Fibroblast of pulmonary artery (primary cell): ENCODE results near the gene C3orf70.

Experiments used
- DNase-seq: peaks from one replicate; pipeline ENCODE4 v3.0.0-alpha.2; 2010; ENCODE audit warnings: low read depth
- H3K4me3 ChIP-seq: replicated peaks from 2 replicates; pipeline ENCODE4 v1.5.1; 2011; ENCODE audit warnings: low read depth, mild to moderate bottlenecking, control low read depth, low read length, moderate library complexity
- TF ChIP-seq, protein P1 (sequence below): IDR thresholded peaks from 2 replicates; pipeline ENCODE4 v1.5.1; 2011; ENCODE audit warnings: mild to moderate bottlenecking, control low read depth, low read length, inconsistent platforms; ENCODE audit errors: missing control alignments

The C3orf70 gene

DNA sequence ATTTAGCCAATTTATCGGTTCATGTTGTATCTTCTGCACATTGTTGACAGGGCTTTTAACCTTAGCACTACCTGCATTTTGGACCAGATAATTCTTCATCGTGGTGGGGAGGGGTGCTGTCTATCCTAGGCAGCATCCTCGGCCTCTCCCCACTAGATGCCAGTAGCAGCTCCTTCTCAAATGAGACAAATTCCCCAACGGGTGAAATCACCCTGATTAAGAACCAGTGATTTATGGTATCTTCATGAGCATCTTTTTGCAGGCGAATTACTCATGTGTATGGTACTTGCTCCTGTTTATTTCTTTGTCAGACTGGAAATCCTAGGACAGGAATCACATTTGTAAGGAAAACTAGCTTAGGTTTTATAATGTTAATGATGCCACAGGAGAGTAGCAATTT, 68.0 kb downstream of the C3orf70 start:
- TF ChIP-seq, protein P1, sequence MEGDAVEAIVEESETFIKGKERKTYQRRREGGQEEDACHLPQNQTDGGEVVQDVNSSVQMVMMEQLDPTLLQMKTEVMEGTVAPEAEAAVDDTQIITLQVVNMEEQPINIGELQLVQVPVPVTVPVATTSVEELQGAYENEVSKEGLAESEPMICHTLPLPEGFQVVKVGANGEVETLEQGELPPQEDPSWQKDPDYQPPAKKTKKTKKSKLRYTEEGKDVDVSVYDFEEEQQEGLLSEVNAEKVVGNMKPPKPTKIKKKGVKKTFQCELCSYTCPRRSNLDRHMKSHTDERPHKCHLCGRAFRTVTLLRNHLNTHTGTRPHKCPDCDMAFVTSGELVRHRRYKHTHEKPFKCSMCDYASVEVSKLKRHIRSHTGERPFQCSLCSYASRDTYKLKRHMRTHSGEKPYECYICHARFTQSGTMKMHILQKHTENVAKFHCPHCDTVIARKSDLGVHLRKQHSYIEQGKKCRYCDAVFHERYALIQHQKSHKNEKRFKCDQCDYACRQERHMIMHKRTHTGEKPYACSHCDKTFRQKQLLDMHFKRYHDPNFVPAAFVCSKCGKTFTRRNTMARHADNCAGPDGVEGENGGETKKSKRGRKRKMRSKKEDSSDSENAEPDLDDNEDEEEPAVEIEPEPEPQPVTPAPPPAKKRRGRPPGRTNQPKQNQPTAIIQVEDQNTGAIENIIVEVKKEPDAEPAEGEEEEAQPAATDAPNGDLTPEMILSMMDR = peak; percentile 1
- peak; percentile 8 for DNase-seq
- H3K4me3 ChIP-seq = no peak overlapping the region

DNA sequence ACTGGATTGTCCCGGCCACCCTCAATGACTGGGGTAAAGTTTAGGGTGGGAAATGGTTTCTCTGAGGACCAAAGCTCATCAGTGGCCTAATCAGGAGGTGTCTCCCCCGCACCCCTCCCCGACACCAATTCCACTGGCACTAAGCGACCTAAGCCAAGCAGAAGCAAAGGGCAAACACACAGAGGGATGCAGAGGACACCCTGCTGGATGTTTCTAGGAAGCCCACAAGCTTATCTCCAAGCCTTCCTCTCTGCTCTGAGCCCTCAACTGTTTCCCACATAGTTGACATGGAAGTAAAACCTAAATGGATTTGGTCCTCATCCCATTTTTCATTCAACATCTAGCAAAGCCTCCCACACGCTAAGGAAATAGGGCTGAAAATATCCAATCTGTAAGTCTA, 68.5 kb downstream of the C3orf70 start:
- TF ChIP-seq, protein P1 = no peak
- no peak overlapping the region for H3K4me3 ChIP-seq
- no peak for DNase-seq

DNA sequence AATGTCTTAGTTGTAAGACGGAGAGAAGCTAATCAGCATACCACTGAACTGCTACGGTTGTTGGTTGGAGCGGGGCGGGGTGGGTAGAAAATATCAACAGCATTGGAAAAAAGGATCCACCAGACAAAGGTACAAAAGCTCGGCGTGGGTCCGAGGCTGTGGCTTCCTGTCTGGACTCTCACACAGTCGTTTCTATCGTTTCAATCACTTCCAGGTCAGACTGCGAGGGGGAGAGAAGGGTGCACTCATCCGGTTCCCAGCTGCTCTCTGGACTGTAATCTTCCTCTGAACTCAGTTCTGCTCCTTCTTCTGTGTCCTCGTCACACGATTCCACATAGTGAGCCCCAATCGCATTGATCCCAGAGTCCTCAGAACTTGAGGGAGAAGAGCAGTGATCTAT, 70.0 kb downstream of the C3orf70 start:
- TF ChIP-seq, protein P1 = no peak
- DNase-seq = no peak
- no peak overlapping the region for H3K4me3 ChIP-seq

DNA sequence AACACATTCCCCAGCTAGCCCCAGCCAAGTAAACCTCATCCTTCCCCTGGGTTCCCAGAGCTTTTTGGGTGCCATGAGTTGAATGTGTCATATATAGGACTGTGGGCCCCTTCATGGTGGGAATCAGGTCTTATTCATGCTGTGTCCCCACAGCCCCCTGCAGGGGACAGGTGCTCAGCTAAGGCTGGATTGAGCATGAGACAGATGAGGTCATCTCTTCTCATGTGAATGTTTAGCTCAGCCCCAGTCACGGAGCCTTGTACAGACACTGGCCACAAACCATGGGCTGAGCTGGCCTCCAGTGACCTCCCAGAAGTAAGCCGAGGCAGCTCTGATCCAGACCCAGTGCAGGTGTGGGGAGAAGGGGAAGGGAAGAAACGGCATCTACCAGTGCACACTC, 70.7 kb downstream of the C3orf70 start:
- H3K4me3 ChIP-seq = no peak overlapping the region
- DNase-seq = no peak
- TF ChIP-seq, protein P1 = no peak

DNA sequence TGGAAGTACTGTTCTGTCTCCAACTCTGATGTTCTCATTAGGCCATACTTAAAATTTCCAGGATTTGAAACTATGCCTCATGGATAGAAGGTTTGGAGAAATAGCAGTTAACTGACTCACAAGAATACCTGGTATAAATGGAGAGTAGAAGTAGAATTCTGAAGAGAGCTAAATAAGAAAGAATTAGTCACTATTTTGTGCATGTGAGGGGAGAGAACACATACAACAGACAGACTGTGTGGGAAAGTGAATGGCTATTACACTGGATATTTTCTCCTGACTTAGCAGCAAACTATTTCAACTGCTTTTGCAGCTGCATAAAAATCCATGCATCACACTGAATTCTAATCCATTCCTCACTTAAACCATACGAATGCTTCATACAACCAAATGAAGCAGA, 71.3 kb downstream of the C3orf70 start:
- H3K4me3 ChIP-seq = no peak overlapping the region
- no peak for DNase-seq
- TF ChIP-seq, protein P1 = no peak

DNA sequence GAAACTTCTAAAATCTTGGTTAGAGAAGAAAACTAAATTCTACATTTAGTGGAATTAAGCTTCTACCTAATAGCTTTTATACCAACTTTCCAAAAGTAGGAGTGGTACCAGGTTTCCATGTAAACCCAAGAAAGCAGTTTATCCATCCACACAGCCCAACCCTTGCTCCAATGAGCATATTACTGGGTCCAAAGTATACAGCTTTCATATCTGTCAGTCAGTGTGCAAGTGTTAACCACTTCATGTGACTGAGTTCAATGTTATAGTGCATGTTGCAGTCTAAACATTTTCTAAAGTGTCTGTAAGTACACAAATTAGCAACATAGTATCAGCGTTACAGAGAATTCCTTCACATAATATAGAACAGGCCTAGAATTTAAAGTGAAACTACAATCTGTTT, 73.2 kb downstream of the C3orf70 start:
- TF ChIP-seq, protein P1 = no peak
- H3K4me3 ChIP-seq = no peak overlapping the region
- no peak for DNase-seq

DNA sequence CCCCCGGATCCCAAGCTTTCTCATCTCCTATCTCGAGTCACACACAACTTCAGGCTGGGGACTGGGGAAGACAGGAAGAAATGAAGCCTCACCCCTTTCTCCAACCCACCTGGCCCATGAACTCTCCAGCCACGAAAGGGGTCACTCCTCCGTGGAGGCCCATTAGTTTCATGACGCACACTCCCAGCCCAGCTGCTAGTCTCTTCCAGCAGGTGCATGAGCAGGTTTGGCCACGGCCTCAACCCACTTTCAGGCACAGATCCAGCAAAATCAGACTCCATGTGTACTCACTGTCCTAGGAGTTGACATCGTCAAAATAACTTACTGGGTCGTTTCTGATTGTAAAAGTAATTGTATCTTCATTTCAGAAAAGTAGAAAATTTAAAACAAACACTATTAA, 76.6 kb downstream of the C3orf70 start:
- DNase-seq = no peak
- no peak overlapping the region for H3K4me3 ChIP-seq
- TF ChIP-seq, protein P1 = no peak
